Gastrocnemius medialis (tissue), 4 donors: ENCODE data around the gene ABCC8.

Experiments
- CTCF ChIP-seq, 5 experiments: fragments of 450-650 bp in 3 of 5; fragments of 200-600 bp in 2 of 5; sonication (generic) in 2 of 5; IDR thresholded peaks in 4 of 5; conservative IDR thresholded peaks in 1 of 5; 1 replicate in 4 of 5; 2 replicates in 1 of 5; pipeline ENCODE4 v1.5.1; 2016 to 2019; ENCODE audit warnings: antibody characterized with exemption in 5 of 5, mild to moderate bottlenecking in 3 of 5, moderate library complexity in 3 of 5
- POLR2A ChIP-seq, 2 donors: fragments of 450-650 bp; IDR thresholded peaks; one replicate each; pipeline ENCODE4 v1.6.1; 2017; ENCODE audit warnings: antibody characterized with exemption in 2 of 2, mild to moderate bottlenecking in 2 of 2, moderate library complexity in 2 of 2

- TF ChIP-seq POLR2A (IDR thresholded peaks at IDR 0.05): no peak
- no peak for TF ChIP-seq CTCF (IDR thresholded peaks at IDR 0.05 in 4 of 5, conservative IDR thresholded peaks at IDR 0.05 in 1 of 5)
Measured at GRCh38 chr11:17505146-17505545, 28.5 kb upstream of the ABCC8 start.
